ENCODE results near the gene HLA-DQA1.

Gene HLA-DQA1

DNA sequence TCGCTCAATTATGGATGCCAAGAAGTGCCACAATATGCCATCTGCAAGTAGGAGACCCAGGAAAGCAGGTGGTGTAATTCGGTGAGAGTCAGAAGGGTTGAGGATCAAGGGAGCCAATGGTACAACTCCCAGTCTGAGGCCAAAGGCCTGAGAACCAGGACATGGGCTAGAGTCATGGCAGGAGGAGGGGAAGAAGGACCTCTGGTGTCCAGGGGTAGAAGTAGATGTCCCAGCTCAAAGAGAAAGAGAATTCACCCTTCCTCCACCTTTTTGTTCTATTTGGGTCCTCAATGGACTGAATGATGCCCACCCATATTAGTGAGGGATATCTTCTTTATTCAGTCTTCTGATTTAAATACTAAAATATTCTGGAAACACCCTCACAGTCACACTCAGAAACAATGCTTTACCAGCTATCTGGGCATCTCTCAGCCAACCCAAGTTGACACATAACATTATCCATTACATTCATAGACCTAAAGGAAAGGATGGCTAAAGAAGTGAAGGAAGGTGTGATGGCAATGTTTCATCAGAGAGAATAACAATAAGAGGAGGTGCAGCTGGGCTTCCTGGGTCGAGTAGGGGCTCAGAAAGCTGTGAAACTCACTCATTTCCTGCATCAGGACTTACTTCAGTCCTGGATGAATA is 21.2 kb upstream of the HLA-DQA1 start:
- ChIA-PET POLR2A (no interaction called here), CTCF (interaction anchor here (1.0 kb wide), 2 partner anchors 185 to 200 kb away, joined by 3 read pairs; no protein-coding TSS in a partner anchor)
- TF ChIP-seq HDGF (IDR thresholded peaks at IDR 0.05; ENCODE audit: borderline replicate concordance): no peak
- no peak for TF ChIP-seq SUZ12 (IDR thresholded peaks at IDR 0.05)
- no peak for DNase-seq (ENCODE audit: extremely low spot score)

- CTCF ChIA-PET: no interaction called here
- no peak for DNase-seq (ENCODE audit: extremely low spot score)
- POLR2A ChIA-PET: no interaction called here
- no peak for TF ChIP-seq FOXM1 (IDR thresholded peaks at IDR 0.05; ENCODE audit: borderline replicate concordance)
- TF ChIP-seq CTBP1 (IDR thresholded peaks at IDR 0.05; ENCODE audit: borderline replicate concordance): no peak
- TF ChIP-seq ARNT (IDR thresholded peaks at IDR 0.05): no peak
- no peak for TF ChIP-seq ELF4 (IDR thresholded peaks at IDR 0.05)
- no peak for TF ChIP-seq TARDBP (IDR thresholded peaks at IDR 0.05)
- TF ChIP-seq BHLHE40 (IDR thresholded peaks at IDR 0.05; ENCODE audit: borderline replicate concordance): no peak
Observed at GRCh38 chr6:32617751-32618150, 19.5 kb upstream of the HLA-DQA1 start.

DNA sequence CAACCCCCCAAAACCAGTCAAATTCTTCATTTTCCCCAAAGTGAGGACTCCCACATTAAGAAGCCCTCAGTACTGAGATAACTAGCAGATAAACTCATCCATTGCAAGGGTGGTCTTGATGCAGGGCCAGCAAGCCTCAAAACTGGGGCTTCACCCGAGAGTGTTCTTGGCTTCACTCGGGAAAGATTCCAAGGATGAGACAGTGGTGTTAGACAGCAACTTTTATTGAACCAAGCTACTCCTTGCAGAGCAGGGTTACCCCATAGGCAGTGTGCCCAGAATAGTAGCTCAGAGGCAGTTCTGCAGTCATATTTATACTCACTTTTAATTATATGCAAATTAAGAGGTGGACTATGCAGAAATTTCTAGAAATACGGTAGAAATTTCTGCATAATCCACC is 15.8 kb upstream of the HLA-DQA1 start:
- POLR2A ChIA-PET: no interaction called here
- DNase-seq (ENCODE audit: extremely low spot score): no peak
- CTCF ChIA-PET: interaction anchor here (0.9 to 2.4 kb wide), 4 partner anchors 14 to 164 kb away, joined by 3 to 15 read pairs (median 8); no protein-coding TSS in a partner anchor
- no peak for TF ChIP-seq FOXA1 (IDR thresholded peaks at IDR 0.05)
- TF ChIP-seq TARDBP (IDR thresholded peaks at IDR 0.05): no peak
- TF ChIP-seq HDGF (IDR thresholded peaks at IDR 0.05; ENCODE audit: borderline replicate concordance): no peak
- no peak for TF ChIP-seq LEF1 (IDR thresholded peaks at IDR 0.05; ENCODE audit: borderline replicate concordance)
- no peak for TF ChIP-seq ARNT (IDR thresholded peaks at IDR 0.05)
- no peak for TF ChIP-seq FOXM1 (IDR thresholded peaks at IDR 0.05; ENCODE audit: borderline replicate concordance)

DNA sequence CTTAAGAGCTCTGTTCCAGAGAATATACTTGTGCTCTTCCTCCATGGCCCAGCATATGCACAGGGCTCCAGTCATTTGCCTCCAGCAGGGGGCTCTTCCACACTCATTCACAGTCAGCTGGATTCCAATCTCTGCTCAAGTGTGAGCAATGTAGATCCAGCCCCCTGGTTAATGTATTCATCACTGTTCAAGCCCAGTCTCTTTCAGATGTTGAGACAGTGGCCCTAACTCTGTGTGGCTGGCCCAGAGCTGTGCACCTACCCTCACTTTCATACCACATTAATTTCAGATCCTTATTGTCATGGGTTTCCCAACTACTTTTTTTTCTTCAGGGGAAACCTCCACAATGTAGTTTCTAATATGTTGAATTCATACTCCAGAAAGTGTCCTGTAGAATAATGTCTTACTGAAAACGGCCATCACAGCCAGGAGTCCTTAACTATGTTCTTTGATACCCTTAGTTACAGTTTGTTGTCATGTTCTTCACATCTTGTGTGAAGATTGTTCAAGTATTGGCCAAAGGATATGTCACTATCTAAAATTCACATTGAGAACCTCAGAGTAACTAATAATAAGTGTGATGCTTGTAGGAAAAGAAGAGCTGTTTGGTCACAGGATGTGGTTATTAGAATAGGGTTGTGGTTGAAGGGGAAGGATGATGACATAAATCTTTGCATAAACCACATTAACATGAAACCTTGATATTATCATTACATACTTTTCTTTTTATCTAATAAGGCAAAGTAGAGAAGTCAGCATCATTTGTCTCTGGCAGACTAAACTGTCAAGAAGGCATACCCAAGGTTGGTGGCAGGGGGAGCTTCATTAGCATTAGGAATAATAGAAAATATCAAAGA is 14.4 kb upstream of the HLA-DQA1 start:
- TF ChIP-seq CTBP1 (IDR thresholded peaks at IDR 0.05; ENCODE audit: borderline replicate concordance) (no peak), ARNT (IDR thresholded peaks at IDR 0.05) (no peak), ZNF384 (IDR thresholded peaks at IDR 0.05) (no peak), SP1 (IDR thresholded peaks at IDR 0.05) (no peak), LEF1 (IDR thresholded peaks at IDR 0.05; ENCODE audit: borderline replicate concordance) (no peak), HDGF (IDR thresholded peaks at IDR 0.05; ENCODE audit: borderline replicate concordance) (no peak), ELF4 (IDR thresholded peaks at IDR 0.05) (no peak), FOXM1 (IDR thresholded peaks at IDR 0.05; ENCODE audit: borderline replicate concordance) (no peak), FOXA1 (IDR thresholded peaks at IDR 0.05) (no peak), BHLHE40 (IDR thresholded peaks at IDR 0.05; ENCODE audit: borderline replicate concordance) (no peak), L3MBTL2 (conservative IDR thresholded peaks at IDR 0.05) (no peak), SUZ12 (IDR thresholded peaks at IDR 0.05) (no peak), TARDBP (IDR thresholded peaks at IDR 0.05) (no peak), NFRKB (IDR thresholded peaks at IDR 0.05) (no peak), FOXK2 (IDR thresholded peaks at IDR 0.05) (no peak)
- TF ChIP-seq, protein P1, sequence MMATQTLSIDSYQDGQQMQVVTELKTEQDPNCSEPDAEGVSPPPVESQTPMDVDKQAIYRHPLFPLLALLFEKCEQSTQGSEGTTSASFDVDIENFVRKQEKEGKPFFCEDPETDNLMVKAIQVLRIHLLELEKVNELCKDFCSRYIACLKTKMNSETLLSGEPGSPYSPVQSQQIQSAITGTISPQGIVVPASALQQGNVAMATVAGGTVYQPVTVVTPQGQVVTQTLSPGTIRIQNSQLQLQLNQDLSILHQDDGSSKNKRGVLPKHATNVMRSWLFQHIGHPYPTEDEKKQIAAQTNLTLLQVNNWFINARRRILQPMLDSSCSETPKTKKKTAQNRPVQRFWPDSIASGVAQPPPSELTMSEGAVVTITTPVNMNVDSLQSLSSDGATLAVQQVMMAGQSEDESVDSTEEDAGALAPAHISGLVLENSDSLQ (IDR thresholded peaks at IDR 0.05): no peak
- POLR2A ChIA-PET: no interaction called here
- CTCF ChIA-PET: interaction anchor here (0.5 to 2.4 kb wide), 17 partner anchors 9 to 245 kb away, joined by 3 to 15 read pairs (median 3); partner anchors contain the start of gene HLA-DQB1
- DNase-seq (ENCODE audit: extremely low spot score): peak; percentile 70

- no peak for TF ChIP-seq SP1 (IDR thresholded peaks at IDR 0.05)
- TF ChIP-seq HDGF (IDR thresholded peaks at IDR 0.05; ENCODE audit: borderline replicate concordance): no peak
- no peak for TF ChIP-seq FOXK2 (IDR thresholded peaks at IDR 0.05)
- no peak for TF ChIP-seq SUZ12 (IDR thresholded peaks at IDR 0.05)
- no peak for TF ChIP-seq L3MBTL2 (conservative IDR thresholded peaks at IDR 0.05)
- TF ChIP-seq, protein P1 (IDR thresholded peaks at IDR 0.05): no peak
- TF ChIP-seq ARNT (IDR thresholded peaks at IDR 0.05): no peak
- no peak for TF ChIP-seq ZNF384 (IDR thresholded peaks at IDR 0.05)
- no peak for TF ChIP-seq NFRKB (IDR thresholded peaks at IDR 0.05)
- TF ChIP-seq FOXM1 (IDR thresholded peaks at IDR 0.05; ENCODE audit: borderline replicate concordance): no peak
- TF ChIP-seq FOXA1 (IDR thresholded peaks at IDR 0.05): no peak
- TF ChIP-seq CTBP1 (IDR thresholded peaks at IDR 0.05; ENCODE audit: borderline replicate concordance): no peak
- POLR2A ChIA-PET: no interaction called here
- CTCF ChIA-PET: interaction anchor here (0.9 to 2.4 kb wide), 2 partner anchors 39 to 68 kb away, joined by 3 to 15 read pairs; no protein-coding TSS in a partner anchor
- no peak for DNase-seq (ENCODE audit: extremely low spot score)
Observed at GRCh38 chr6:32623693-32624092, 13.5 kb upstream of the HLA-DQA1 start.

- DNase-seq (ENCODE audit: extremely low spot score): no peak
- CTCF ChIA-PET: no interaction called here
- TF ChIP-seq SUZ12 (IDR thresholded peaks at IDR 0.05) (no peak), L3MBTL2 (conservative IDR thresholded peaks at IDR 0.05) (no peak), BHLHE40 (IDR thresholded peaks at IDR 0.05; ENCODE audit: borderline replicate concordance) (no peak), LEF1 (IDR thresholded peaks at IDR 0.05; ENCODE audit: borderline replicate concordance) (no peak), ZNF384 (IDR thresholded peaks at IDR 0.05) (peak; percentile 52; the same call in 1 of the 2 replicates), CTBP1 (IDR thresholded peaks at IDR 0.05; ENCODE audit: borderline replicate concordance) (peak; percentile 77; the same call in 1 of the 2 replicates)
- TF ChIP-seq, protein P1 (IDR thresholded peaks at IDR 0.05): peak; percentile 23; the same call in 1 of the 2 replicates
- POLR2A ChIA-PET: no interaction called here
Observed at GRCh38 chr6:32624565-32624964, 12.6 kb upstream of the HLA-DQA1 start.

All from HEK293T (cell line).